Measurements from ENCODE around the gene SUMO4. TPM values are rescaled to one million over a fixed set of nuclear protein-coding genes. Genes with fewer than 3 reads are reported as not detected.

SUMO4 gene
- total RNA-seq, 1 experiment from 2014 or later, result 2.4 TPM

- CTCF ChIA-PET, result no interaction called here
- H3K9me3 Mint-ChIP-seq (ENCODE audit: unreplicated experiment), result no peaks in the 10 kb centered on the region
- peaks cover 7% of the 10 kb centered on the region; the same call in 1 of the 2 replicates for H3K4me1 ChIP-seq
- no peak overlapping the region for H3K27ac Mint-ChIP-seq (ENCODE audit: unreplicated experiment)
- peaks cover 18% of the 10 kb centered on the region for H3K4me1 Mint-ChIP-seq (ENCODE audit: low read depth, unreplicated experiment)
- POLR2A ChIA-PET, result no interaction called here
- H3K27me3 Mint-ChIP-seq (ENCODE audit: insufficient read depth, unreplicated experiment), result no peaks in the 10 kb centered on the region
- intact Hi-C loops (cut with micrococcal nuclease; ENCODE audit: unreplicated experiment), result no loop called here
- no peak overlapping the region for H3K4me3 Mint-ChIP-seq (ENCODE audit: unreplicated experiment)
- no peaks in the 10 kb centered on the region for H3K36me3 ChIP-seq (ENCODE audit: control insufficient read depth, insufficient read depth, low read length)
- no peaks in the 10 kb centered on the region for H3K27me3 ChIP-seq (replicated peaks; ENCODE audit: control insufficient read depth, insufficient read depth, low read length)
- peaks cover 15% of the 10 kb centered on the region for H3K36me3 Mint-ChIP-seq (ENCODE audit: insufficient read depth, unreplicated experiment)
- DNase-seq, result no peak
- no TSS peak for BruUV-seq (replicated peaks)
- TF ChIP-seq CTCF (IDR thresholded peaks at IDR 0.05; ENCODE audit: insufficient read depth in 1 of 2, low read depth in 1 of 2, low read length in 1 of 2, severe bottlenecking in 1 of 2, unreplicated experiment in 1 of 2), result no peak
- no peaks in the 10 kb centered on the region for H3K9me3 ChIP-seq
- no peak overlapping the region for H3K4me3 ChIP-seq (ENCODE audit: low read depth, low read length)
Observed at GRCh38 chr6:149365197-149365596, 34.9 kb upstream of the SUMO4 start.

GRCh38 chr6:149366267-149366921 is 33.7 kb upstream of the SUMO4 start:
- Histone ChIP-seq H3K36me3 (ENCODE audit: control insufficient read depth, insufficient read depth, low read length) (no peaks in the 10 kb centered on the region), H3K4me1 (peaks cover 7% of the 10 kb centered on the region; the same call in 1 of the 2 replicates), H3K4me3 (ENCODE audit: low read depth, low read length) (no peak overlapping the region), H3K27me3 (replicated peaks; ENCODE audit: control insufficient read depth, insufficient read depth, low read length) (no peaks in the 10 kb centered on the region), H3K9me3 (no peaks in the 10 kb centered on the region)
- Mint-ChIP-seq H3K4me3 (ENCODE audit: unreplicated experiment) (no peak overlapping the region), H3K27me3 (ENCODE audit: insufficient read depth, unreplicated experiment) (no peaks in the 10 kb centered on the region), H3K36me3 (ENCODE audit: insufficient read depth, unreplicated experiment) (peaks cover 19% of the 10 kb centered on the region), H3K9me3 (ENCODE audit: unreplicated experiment) (no peaks in the 10 kb centered on the region), H3K4me1 (ENCODE audit: low read depth, unreplicated experiment) (peaks cover 21% of the 10 kb centered on the region), H3K27ac (ENCODE audit: unreplicated experiment) (no peak overlapping the region)
- no peak for DNase-seq
- BruUV-seq (replicated peaks), result no TSS peak
- CTCF ChIA-PET, result no interaction called here
- POLR2A ChIA-PET, result no interaction called here
- no peak for TF ChIP-seq CTCF (IDR thresholded peaks at IDR 0.05; ENCODE audit: insufficient read depth in 1 of 2, low read depth in 1 of 2, low read length in 1 of 2, severe bottlenecking in 1 of 2, unreplicated experiment in 1 of 2)
- intact Hi-C loops (cut with micrococcal nuclease; ENCODE audit: unreplicated experiment), result no loop called here

GRCh38 chr6:149368065-149368464 is 32.0 kb upstream of the SUMO4 start:
- peaks cover 18% of the 10 kb centered on the region for H3K36me3 Mint-ChIP-seq (ENCODE audit: insufficient read depth, unreplicated experiment)
- ChIA-PET POLR2A (no interaction called here), CTCF (no interaction called here)
- BruUV-seq (replicated peaks), result no TSS peak
- H3K27ac Mint-ChIP-seq (ENCODE audit: unreplicated experiment), result no peak overlapping the region
- no peaks in the 10 kb centered on the region for H3K27me3 Mint-ChIP-seq (ENCODE audit: insufficient read depth, unreplicated experiment)
- no peak for DNase-seq
- no peaks in the 10 kb centered on the region for H3K36me3 ChIP-seq (ENCODE audit: control insufficient read depth, insufficient read depth, low read length)
- TF ChIP-seq CTCF (IDR thresholded peaks at IDR 0.05; ENCODE audit: insufficient read depth in 1 of 2, low read depth in 1 of 2, low read length in 1 of 2, severe bottlenecking in 1 of 2, unreplicated experiment in 1 of 2), result no peak
- H3K4me3 Mint-ChIP-seq (ENCODE audit: unreplicated experiment), result no peak overlapping the region
- 0 out of 2 replicates have a peak, but pooled peaks cover 3% of the 10 kb centered on the region for H3K4me1 ChIP-seq
- H3K9me3 Mint-ChIP-seq (ENCODE audit: unreplicated experiment), result no peaks in the 10 kb centered on the region
- H3K9me3 ChIP-seq, result no peaks in the 10 kb centered on the region
- H3K4me1 Mint-ChIP-seq (ENCODE audit: low read depth, unreplicated experiment), result peaks cover 16% of the 10 kb centered on the region
- no peak overlapping the region for H3K4me3 ChIP-seq (ENCODE audit: low read depth, low read length)
- intact Hi-C loops (cut with micrococcal nuclease; ENCODE audit: unreplicated experiment), result no loop called here
- H3K27me3 ChIP-seq (replicated peaks; ENCODE audit: control insufficient read depth, insufficient read depth, low read length), result no peaks in the 10 kb centered on the region

Data from Caco-2 (cell line).